ENCODE data around the gene BEST1.

GRCh38 chr11:61980783-61981541 lies 30.8 kb downstream of the BEST1 start:
- no peak for TF ChIP-seq POLR2AphosphoS5 (IDR thresholded peaks at IDR 0.05; ENCODE audit: low read depth, low read length)
- no peak for TF ChIP-seq POLR2A (IDR thresholded peaks at IDR 0.05; ENCODE audit: low read depth, low read length)
- TF ChIP-seq TAF1 (IDR thresholded peaks at IDR 0.05; ENCODE audit: borderline replicate concordance, low read depth, low read length) = no peak

Data from GM12892 (cell line).